T-helper 9 cell (primary cell): ENCODE results near the gene ST7.
"Not testable (repeated sequence)": the region's sequence is repeated elsewhere in the genome, so short reads cannot be mapped to it uniquely, and the experiment has no call there.

ENCODE experiments used
- DNase-seq: peaks from one replicate; pipeline ENCODE4 v3.0.0-alpha.2; 2020

ST7 gene

DNA sequence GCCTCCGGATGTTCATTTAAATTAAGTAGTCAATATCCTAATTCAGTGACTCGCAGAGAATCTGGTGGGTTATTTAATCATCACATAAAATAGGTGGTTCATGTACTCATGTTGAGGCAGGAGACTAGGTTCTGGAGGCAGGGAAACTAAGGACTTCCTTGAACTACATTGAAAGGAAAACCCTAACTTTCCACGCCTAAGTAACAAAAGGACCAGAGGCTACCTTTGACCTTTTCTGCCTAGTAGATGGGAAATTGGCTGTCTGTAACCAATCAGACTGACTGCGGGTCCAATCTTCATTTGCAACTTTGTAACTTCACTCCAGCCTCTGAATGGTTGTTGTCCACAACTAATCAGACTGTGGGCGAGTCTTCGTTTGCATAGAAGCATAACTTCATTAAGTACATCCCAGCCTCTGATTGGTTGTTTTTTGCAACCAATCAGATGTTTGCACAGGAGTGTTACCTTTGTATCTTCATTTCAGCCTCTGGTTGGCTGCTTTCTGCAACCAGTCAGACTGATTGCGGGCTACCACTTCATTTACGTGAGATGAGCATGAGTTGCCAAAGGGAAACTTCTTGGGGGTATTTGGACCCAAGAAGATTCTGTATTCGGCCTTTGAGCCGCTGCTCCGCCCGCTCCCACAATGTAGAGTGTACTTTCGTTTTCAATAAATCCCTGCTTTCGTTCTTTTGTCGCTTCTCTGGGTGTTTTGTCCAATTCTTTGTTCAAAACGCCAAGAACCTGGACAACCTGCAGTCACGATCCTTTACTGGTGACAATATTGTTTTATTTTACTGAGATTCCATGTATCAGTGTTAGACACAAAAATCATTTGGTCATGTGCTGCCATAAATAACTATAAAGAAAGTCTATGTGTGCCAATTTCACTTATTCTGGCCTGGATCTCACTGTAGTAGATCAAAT, 1.7 kb upstream of the ST7 start:
- no peak for DNase-seq

DNA sequence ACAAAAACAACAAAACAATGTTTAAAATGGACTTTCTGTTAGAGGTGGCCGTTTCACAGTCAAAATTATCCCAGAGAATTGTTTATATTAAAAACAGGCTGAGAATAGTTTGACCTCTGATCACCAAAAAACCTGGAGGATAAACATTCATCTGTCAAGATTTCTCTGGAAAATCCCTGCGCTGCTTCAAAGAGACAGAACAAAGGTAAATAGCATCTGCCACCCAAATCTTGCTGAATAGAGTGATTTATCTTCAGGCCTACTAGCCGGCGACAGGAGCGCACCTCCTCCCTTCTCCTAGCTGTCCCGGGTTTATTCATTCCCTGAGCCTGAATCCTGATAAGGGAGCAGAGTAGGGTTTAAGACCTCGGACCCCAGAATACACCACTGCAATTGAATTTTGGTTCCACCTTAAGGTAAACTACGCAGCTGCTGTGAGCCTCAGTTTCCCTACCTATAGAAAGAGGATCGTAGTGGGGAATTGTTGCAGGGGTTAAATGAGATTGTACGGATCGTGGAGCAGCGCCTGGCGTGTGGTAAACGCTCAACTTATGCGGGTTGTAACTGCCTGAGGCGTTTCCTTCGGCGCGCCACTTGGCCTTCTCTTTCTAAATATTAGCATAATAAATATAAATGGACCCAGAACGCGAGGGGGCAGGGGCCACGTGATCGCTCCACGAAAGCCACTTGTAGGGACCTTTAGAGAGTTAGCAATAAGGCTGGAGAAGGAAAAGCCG, 498 bp upstream of the ST7 start:
- no peak for DNase-seq

DNA sequence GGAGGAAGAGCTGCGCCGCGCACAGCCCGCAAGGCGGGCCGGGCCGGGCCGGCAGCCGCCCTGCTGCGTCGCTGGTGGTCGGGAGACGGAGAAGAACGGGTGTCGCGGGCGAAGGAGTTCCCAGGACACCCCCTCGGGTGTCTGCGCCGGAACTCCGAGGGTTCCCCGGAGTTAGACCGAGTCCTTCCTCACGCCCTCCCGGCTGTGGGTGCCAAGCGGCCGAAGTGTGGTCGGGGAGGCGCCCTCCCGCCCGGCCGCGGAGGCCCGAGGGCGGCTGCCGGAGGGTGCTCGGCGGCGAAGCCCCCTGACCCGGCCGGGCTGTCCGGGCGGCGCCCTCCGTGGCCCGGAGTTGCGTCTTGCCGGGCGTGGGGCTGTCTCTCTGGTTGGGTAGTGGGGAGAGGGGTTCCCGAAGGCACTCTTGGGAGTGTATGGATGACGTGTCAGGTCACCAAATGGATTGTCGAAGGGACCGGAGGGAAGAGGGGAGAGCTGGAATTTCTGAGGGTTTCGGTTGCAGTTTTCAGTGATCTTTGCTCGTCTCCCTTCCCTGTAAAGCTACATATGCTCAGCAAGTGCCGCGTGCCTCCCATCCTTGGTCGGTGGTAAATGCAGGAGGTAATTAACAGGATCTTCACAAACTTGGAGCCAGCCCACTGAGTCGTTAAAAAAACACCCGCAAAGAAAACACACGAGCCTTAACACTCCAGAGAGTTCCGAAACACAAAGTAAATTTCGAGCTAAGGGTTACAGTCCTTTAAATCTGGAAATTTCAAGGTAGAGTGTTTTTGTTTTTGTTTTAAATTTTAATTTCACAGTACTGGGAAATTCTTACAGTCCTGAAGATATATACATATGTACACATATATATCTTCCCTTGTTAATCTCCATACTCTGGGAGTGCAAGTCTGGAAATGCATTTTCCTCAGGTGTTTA, 871 bp downstream of the ST7 start:
- peak; percentile 3 for DNase-seq

DNA sequence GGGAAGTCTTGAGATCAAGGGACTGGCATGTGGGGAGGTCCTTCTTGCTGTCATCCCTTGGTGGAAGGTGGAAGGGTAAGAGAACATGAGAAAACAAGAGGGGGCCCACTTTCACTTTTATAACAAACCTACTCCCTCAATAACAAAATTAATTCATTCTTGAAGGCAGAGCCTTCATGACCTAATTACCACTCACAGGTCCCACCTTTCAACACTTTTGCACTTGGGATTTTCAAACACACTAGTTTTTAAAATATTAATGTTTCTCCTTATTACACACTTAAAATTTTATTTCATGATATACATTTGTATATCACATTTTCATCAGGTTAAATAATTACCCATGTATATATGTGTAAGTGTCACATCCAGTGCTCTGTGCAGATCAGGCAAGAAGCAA, 2.0 kb downstream of the ST7 start:
- no peak for DNase-seq

DNA sequence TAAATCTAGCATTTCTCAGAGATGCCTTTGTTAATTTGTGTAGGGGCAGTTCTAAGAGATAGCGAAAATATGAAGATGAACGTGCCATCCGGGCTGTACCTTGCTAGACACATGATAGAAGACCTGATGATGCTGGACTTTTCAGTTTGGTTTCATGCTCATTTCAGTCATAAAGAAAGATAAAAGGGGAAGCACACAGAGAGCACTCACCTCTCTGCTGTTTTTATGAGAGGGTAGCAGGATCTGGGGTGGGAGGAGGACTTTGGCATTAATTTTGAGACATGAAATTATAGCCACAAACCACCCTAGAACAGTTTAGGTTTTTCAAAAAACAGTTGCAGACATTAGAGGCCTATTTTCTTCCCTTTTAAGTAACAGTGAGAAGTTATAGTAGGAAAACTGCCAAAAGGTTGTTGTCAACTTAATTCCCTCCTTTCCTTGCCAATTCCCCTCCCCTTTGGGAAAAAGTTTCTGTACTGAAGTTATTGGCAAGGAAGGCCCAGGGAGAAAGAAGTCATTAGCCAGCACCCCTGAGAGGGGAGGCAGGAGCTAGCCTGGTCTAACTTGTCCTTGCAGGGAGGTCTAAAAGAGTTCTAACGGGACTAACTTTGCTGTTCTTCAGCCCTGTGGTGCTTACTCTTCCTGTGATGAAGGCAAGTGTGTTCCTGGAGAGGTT, 2.6 kb downstream of the ST7 start:
- no peak for DNase-seq

DNA sequence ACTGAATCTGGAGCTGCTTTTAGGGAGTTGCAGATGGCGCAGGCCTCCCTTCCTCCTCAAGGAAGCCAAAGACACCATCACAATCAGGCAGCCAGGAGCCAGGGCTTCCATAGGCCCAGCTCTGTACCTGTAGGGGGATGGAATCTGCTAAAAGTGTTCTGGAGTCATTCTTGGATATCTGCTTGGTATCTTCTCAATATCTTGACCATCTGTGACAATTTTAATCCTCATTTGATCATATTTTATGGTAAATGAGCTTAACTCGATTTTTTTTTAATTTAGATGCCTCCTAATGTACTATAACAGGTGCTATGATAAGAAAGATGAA, 3.1 kb downstream of the ST7 start:
- no peak for DNase-seq

DNA sequence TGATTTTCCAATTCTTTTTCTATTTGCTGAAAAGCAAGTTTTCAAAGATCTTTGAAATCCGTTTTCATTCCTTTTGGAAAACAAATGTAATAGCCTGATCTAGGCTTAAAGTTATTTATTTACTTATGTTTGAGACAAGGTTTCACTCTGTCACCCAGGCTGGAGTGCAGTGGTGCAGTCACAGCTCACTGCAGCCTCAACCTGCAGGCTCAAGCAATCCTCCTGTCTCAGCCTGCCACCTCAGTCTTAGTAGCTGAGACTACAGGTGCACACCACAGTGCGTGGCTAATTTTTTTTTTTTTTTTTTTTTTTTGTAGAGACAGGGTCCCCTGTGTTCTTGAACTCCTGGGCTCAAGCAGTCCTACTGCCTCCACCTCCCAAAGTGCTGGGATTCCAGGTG, 4.6 kb downstream of the ST7 start:
- no peak for DNase-seq

DNA sequence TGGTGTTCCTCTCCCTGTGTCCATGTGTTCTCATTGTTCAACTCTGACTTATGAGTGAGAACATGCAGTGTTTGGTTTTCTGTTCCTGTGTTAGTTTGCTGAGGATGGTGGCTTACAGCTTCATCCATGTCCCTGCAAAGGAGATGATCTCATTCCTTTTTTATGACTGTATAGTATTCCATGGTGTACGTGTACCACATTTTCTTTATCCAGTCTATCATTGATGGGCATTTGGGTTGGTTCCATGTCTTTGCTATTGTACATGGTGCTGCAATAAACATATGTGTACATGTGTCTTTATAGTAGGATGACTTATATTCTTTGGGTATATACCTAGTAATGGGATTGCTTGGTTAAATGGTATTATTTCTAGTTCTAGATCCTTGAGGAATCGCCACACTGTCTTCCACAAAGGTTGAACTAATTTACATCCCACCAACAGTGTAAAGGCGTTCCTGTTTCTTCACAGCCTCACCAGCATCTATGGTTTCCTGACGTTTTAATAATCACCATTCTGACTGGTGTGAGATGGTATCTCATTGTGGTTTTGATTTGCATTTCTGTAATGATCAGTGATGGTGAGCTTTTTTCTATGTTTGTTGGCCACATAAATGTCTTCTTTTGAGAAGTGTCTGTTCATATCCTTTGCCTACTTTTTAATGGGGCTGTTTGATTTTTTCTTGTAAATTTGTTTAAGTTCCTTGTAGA, 8.8 kb downstream of the ST7 start:
- DNase-seq = not testable (repeated sequence)

DNA sequence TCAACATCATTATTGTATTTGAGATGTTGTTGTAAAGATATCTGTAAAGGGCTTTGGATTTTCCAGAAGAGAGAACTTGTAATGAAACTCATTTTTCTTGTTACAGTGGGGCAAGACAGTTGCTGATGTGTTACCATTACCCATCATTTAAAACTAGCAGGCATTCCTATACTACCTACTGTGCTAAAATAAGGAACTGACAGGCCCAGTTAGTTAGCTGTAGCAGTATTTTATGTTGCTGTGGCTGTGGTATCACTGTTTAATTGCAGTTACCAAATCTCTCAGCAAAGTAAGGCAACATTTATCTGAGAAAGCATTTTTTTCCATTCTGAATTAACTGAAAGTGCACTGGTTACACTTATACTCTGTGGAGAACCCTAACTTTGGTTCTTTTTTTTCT, 9.9 kb downstream of the ST7 start:
- no peak for DNase-seq

DNA sequence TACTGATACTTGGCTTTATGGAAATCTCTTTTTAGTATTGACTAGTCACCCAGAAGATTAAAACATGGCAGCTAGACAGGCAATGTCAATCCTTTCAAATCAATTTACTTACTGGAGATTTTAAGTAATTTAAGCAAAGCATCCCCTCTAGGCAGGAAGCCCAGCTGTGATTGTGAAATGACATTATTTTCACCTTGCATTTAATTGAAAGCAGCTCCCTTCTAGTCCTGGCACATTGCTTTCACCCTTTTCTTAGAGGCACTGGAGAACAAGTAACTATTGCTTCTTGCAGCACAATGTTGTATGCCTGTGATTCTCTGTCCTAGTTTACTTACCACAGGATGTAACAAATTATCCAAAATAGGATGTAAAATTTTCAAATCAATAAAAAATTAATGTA, 13.3 kb downstream of the ST7 start:
- DNase-seq = no peak

DNA sequence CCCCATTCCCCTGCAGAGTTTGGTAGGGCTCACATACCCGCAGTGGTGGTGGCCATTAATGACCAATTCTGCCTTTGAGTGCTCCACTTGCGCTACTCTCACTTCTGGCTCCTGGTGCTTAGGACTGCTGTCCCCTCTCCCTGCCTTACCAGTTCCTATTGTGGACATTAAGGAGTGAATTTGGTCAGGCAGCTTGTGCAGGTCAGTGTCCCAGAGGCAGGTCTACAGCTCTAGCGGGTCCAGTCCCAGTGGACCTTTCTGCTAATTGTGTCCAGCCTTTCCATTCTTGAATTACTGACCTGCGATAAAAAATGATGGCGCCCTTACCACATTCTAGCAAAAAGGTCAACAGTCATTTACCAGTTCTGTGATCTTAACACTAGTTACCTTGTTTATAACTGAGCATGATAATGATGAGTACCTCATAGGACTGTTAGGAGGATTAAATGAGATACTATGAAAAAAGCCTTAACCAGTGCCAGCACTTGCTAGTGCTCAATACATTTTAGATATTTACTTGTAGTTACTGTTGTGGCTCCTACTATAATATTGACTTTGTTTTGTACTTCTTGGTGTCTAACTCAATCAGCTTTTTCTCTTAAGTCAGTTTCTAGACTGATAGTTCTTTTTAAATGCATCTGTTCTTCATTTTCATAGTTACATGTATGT, 14.1 kb downstream of the ST7 start:
- DNase-seq = no peak

DNA sequence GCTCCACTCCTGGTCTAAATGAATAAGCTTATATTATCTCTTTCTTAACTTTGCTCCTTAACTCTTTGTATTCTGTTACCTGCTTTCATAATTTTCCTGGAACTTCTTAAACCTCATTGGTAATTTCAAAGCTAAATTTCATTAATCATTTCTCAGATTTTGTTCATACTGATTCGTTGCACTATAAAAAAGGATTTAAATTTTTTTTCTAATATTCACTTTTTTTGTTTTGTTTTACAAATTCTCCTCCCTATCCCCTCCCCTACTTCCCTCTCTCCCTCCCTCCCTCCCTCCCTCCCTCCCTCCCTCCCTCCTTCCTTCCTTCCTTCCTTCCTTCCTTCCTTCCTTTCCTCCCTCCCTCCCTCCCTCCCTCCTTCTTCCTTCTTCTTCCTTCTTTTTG, 14.7 kb downstream of the ST7 start:
- DNase-seq = no peak

DNA sequence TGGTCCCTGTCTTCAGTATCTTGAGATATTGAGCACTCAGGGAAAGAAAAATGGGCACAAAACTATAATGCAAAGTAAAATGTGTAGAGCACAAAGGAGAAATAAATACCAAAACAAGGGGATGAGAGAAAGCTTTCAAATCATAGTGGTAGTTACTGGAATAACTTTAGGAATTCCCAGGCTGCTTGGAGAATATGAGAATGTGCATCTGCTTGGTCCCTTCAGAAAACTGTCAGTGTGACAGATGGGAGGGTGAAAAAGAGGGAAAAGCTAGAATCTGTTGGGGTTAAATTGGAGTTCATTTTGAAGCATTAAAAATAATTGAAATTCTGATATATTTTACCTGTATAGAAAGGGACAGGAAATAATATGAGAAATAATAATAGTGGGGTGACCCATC, 15.3 kb downstream of the ST7 start:
- no peak for DNase-seq

DNA sequence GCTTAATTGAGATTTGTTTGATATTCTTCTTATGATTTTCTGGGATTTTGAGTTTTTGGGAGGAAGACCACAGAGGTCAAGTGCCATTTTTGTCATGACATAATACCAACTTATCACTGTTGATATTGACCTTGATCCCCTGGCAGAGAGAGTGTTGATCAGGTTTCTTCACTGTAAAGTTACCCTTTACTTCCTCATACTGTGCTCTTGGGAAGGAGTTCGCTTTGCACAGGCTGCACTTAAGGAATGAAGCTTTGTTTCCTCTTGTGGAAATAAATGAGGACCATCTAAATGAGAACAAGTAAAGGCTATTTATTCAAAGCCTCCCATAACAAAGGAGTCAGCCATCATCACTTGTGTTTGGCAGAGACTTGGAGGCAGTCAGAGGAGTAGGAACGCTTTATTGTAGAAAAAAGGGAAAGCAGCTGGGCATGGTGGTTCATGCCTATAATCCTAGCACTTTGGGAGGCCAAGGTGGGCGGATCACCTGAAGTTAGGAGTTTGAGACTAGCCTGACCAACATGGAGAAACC, 16.1 kb downstream of the ST7 start:
- DNase-seq = no peak

DNA sequence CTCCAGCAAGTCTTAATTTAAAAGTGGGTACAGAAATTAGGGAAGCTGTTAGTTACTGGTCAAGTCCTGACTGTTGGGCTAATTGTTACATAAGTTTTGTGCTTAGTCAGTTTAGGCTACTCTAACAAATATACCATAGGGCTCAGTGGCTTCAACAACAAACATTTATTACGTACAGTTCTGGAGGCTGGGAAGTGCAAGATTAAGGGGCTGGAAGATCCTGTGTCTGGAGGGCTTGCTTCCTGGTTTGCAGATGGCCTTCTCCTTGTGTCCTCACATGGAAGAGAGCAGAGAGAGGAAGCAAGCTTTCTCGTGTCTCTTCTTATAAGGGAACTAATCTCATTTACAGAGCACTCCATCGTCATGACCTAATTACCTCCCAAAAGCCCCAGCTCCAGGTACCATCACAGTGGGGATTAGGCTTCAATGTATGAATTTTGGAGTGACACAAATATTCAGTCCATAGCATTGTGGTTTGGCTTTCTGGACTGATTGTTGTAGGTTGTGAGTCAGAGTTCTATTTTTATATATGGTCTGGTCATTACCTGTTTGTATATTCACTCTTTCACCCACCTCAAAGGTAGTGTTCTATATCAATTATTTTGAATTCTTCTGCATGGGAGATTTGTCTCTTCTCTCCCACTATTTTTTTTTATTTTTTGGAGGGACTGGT, 17.1 kb downstream of the ST7 start:
- DNase-seq = no peak

DNA sequence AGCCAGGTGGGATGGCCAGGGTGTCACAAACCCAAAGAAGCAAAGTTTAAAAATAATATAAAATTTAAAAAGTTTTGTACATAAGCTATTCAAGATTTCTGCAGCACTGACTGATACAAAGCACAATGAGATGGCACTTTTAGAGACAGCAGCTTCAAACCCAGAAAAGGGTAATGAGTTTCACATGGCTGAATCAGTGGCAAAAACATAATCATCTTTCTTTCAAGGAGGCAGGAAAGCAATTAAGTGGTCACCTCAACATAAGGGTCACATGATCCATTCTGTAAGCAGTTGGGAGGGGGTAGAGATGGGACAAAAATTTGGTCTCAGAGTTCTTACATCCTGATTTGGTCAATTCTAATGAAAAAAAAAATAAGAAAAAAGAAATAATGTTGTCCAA, 17.9 kb downstream of the ST7 start:
- DNase-seq = not testable (repeated sequence)

DNA sequence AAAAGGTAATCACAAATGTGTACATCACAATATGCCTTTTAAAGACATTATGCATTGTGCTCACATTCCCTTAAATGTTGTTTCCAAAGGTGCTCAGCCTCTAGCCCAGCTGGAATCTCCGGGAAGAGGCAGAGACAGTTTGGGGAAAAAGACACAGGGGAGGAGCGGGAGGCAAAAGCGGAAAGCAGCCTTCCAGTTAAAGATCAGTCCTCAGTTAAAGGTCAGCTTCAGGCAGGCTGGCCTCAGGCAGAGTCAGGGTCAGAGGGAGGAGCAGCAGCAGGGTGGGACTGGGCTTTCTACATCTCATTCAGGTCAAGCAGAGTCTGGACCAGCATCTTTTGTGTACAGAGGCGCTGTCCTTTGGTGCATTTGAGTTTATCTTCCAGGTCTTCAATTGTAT, 18.6 kb downstream of the ST7 start:
- DNase-seq = no peak

DNA sequence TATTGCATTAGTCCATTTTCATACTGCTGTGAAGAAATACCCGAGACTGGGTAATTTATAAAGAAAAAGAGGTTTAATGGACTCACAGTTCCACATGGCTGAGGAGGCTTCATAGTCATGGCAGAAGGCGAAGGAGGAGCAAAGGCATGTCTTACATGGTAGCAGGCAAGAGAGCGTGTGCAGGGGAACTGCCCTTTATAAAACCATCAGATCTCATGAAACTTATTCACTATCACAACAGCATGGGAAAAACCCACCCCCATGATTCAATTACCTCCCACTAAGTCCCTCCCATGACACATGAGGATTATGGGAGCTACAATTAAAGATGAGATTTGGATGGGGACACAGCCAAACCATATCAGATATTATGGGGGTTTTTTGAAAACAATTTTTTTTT, 21.7 kb downstream of the ST7 start:
- DNase-seq = not testable (repeated sequence)

DNA sequence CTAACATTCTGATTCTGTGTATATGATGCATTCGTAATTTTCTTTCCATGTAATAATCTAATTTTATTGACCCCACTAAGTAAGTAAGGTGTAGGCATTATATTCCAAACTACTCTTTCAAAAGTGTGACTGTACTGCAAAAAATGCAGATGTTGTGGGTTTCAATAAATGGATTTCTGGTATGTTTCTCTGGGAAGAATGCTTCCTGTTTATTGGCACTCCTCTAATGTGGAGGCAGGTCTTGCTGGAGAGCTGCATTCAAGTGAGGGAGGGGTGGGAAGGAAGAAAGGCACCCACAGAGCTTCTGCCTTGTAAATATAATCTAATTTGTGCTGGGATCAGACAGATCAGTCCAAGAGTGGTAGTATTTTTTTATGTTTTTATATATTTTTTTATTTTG, 23.9 kb downstream of the ST7 start:
- no peak for DNase-seq

DNA sequence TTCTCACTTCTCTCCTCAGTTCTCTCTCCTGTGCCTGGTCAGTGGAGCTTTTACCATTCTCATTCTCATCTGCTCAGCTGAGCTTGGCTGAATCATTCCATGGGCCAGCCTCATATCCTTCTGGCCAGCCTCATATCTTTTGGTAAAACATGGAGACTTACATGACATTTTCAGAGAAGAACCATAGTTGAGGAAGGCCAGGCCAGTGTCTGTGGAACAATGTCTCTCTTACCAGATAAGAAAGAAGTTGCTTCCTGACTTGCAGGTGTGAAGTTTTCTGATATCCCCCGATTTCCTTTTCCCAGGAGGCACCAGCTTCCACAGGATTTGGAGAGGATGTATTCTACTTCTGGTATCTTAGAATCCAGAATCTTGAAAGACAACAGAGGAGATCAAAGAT, 24.7 kb downstream of the ST7 start:
- no peak for DNase-seq

DNA sequence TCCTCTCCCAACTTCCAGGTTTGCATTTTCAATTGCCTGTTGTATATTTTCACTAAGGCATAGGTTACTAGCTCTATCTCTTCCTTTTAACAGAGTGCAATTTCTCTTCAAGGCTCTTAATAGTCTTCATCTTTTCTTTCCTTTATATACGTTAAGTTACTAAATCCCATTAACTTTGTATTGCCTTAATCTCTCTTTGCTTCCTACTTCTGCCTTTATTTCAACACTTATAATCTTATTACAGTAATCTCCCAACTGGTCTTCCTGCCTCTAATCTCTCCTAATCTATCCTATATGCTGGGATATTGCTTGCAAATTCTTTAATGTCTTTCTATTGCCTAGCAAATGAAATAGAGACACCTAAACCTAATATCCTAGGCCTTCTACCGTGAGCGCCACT, 26.1 kb downstream of the ST7 start:
- no peak for DNase-seq
